PFSK-1 (cell line): ENCODE measurements around the gene PLAGL1.

Experiments used
- FOXP2 ChIP-seq: optimal IDR thresholded peaks from 2 replicates; pipeline ENCODE3; 2011; ENCODE audit warnings: borderline replicate concordance, control low read depth, inconsistent platforms; ENCODE audit not compliant: insufficient read depth; ENCODE audit errors: extremely low read length, extremely low read depth
- POLR2AphosphoS5 ChIP-seq: IDR thresholded peaks from 2 replicates; pipeline ENCODE4 v1.6.1; 2012; ENCODE audit warnings: low read depth, mild to moderate bottlenecking, control low read depth, low read length, moderate library complexity
- SIN3A ChIP-seq: IDR thresholded peaks from 2 replicates; pipeline ENCODE4 v1.6.1; 2012; ENCODE audit warnings: mild to moderate bottlenecking, low read length, moderate library complexity, borderline replicate concordance; ENCODE audit not compliant: insufficient read depth
- TAF1 ChIP-seq: IDR thresholded peaks from 2 replicates; pipeline ENCODE4 v1.6.1; 2012; ENCODE audit warnings: low read length, control low read depth, borderline replicate concordance; ENCODE audit not compliant: insufficient read depth
- TF ChIP-seq, protein P1 (sequence below), 2 experiments: IDR thresholded peaks; 2 replicates each; pipeline versions ENCODE4 v1.6.1 to v1.8.0; 2011 to 2012; ENCODE audit warnings: low read depth in 2 of 2, low read length in 2 of 2, control low read depth in 1 of 2, inconsistent platforms in 1 of 2, mild to moderate bottlenecking in 1 of 2, moderate library complexity in 1 of 2; ENCODE audit not compliant: insufficient read depth in 1 of 2

PLAGL1 gene

DNA sequence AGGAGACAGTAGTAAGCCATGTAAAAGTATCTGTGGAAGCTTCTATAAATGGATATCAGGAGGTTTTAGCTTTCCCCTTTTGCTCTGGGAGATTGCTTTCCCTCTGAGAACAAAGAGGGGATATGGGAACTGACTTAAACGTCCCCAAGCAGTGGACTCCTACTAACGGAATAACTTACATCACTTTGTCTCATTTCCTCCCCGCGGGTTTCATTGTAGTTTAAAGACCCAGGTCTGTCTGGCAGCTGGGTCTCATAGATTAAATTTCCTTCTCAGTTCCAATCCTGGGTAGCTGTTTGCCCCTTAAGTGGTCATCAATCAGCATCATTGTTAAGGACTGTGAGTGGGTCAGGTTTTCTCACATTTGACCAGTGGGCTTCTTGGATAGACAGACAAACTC lies 68.7 kb downstream of the PLAGL1 start:
- TF ChIP-seq, protein P1, sequence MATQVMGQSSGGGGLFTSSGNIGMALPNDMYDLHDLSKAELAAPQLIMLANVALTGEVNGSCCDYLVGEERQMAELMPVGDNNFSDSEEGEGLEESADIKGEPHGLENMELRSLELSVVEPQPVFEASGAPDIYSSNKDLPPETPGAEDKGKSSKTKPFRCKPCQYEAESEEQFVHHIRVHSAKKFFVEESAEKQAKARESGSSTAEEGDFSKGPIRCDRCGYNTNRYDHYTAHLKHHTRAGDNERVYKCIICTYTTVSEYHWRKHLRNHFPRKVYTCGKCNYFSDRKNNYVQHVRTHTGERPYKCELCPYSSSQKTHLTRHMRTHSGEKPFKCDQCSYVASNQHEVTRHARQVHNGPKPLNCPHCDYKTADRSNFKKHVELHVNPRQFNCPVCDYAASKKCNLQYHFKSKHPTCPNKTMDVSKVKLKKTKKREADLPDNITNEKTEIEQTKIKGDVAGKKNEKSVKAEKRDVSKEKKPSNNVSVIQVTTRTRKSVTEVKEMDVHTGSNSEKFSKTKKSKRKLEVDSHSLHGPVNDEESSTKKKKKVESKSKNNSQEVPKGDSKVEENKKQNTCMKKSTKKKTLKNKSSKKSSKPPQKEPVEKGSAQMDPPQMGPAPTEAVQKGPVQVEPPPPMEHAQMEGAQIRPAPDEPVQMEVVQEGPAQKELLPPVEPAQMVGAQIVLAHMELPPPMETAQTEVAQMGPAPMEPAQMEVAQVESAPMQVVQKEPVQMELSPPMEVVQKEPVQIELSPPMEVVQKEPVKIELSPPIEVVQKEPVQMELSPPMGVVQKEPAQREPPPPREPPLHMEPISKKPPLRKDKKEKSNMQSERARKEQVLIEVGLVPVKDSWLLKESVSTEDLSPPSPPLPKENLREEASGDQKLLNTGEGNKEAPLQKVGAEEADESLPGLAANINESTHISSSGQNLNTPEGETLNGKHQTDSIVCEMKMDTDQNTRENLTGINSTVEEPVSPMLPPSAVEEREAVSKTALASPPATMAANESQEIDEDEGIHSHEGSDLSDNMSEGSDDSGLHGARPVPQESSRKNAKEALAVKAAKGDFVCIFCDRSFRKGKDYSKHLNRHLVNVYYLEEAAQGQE (IDR thresholded peaks at IDR 0.05; ENCODE audit: insufficient read depth in 1 of 2, low read depth in 2 of 2, low read length in 2 of 2) = no peak
- TF ChIP-seq FOXP2 (no peak), SIN3A (no peak), TAF1 (no peak), POLR2AphosphoS5 (no peak)

DNA sequence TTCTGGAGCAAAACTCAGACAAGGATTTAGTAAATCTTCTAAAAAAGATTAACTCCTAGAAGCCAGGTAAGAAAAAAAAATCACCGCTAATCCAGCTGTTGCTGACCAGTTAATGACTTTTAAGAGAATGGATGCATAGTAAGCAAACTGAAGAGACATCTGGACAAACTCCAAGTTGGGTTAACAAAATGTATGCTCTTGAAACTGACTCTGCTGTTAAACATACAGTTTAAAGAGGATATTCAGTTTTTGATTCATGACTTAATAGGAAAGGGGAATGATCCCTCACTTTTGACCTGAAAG lies 70.4 kb downstream of the PLAGL1 start:
- no peak for TF ChIP-seq SIN3A
- TF ChIP-seq, protein P1 (IDR thresholded peaks at IDR 0.05; ENCODE audit: insufficient read depth in 1 of 2, low read depth in 2 of 2, low read length in 2 of 2) = no peak
- TF ChIP-seq FOXP2 = no peak
- TF ChIP-seq TAF1 = no peak
- no peak for TF ChIP-seq POLR2AphosphoS5

DNA sequence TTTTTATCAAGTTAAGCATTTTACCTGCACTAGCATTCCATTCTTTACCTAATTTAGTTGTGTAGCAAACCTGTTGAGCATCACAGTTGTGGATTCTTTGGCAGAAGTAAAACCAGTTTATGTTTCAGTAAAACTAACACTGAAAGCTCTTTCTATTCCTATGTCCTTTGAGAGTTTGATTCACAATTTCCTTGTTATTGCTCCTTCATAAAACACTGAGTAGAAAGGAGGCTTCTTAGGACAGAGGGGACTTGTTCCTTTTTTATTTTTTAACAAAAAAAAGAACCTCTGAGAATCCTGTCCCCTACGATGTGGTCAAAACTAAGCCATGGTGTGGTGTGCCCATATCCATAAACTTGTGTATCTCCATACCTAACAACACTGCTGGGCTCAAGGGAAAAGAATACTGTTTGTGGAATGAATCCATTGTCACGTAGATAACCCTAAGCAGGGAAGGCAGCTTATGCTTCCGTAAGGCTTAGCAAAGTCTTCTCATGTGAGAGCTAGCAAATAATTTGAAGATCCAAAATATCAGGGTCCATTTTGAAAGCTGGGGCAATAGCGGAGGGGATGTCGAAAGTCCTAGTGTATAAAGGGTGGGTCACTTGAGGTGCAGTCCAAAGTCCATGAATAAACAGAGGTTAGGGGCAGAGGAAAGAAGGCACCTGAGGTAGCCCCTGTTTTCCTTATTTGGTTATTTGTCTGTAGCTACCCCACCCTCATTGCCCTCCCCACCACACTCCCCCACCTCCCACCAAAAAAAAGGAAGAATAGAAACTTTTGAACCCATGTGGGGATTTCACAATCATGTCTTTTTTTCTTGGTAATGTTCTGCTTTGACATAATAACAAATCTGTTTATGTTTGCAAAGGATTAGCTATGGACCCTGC lies 71.0 kb downstream of the PLAGL1 start:
- no peak for TF ChIP-seq FOXP2
- TF ChIP-seq POLR2AphosphoS5 = no peak
- TF ChIP-seq, protein P1 (IDR thresholded peaks at IDR 0.05; ENCODE audit: insufficient read depth in 1 of 2, low read depth in 2 of 2, low read length in 2 of 2) = no peak
- no peak for TF ChIP-seq SIN3A
- no peak for TF ChIP-seq TAF1

DNA sequence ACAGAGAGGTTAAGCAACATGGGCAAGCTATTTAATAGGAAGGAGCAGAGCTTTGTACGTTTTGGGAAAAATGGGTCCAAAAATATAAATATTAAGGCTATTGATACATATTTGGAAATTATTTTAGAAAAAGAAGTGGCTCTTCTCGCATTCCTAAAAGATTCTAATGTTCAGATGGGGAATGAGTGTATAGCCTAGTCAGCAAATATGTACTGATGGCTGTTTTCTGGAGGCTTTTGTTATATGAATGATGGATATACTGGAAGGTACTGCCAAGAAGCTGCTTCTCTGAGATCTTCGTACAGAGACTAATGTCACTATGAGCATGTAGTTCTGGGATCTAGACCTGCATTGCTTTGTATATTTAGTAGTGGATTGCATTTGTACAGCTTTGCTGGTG lies 71.7 kb downstream of the PLAGL1 start:
- TF ChIP-seq POLR2AphosphoS5 = no peak
- no peak for TF ChIP-seq FOXP2
- no peak for TF ChIP-seq TAF1
- TF ChIP-seq, protein P1 (IDR thresholded peaks at IDR 0.05; ENCODE audit: insufficient read depth in 1 of 2, low read depth in 2 of 2, low read length in 2 of 2) = no peak
- no peak for TF ChIP-seq SIN3A

DNA sequence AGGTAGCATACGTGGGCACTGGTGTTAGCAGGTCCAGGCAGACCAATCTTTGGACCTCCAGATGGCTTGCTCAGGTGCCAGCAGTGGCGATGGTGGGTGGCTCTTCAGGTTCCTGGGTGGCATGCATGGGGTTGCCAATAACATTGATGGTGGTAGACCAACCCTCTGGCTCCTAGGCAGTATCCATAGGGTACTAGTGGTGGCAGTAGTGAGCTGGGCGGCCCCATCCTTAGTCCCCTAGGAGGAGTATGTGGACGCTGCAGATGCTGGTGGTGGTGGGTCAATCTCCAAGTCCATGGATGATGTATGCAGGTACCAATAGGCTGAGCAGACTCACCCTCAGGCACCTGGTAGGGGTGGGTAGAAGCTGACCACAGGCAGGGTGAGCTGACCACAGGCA lies 73.2 kb downstream of the PLAGL1 start:
- TF ChIP-seq TAF1 = no peak
- TF ChIP-seq, protein P1 (IDR thresholded peaks at IDR 0.05; ENCODE audit: insufficient read depth in 1 of 2, low read depth in 2 of 2, low read length in 2 of 2) = no peak
- no peak for TF ChIP-seq FOXP2
- no peak for TF ChIP-seq SIN3A
- TF ChIP-seq POLR2AphosphoS5 = no peak
